Esophagus muscularis mucosa (tissue), 4 donors: ENCODE measurements around the gene MANBA. TPM values are rescaled to one million over a fixed set of nuclear protein-coding genes. Genes with fewer than 3 reads are reported as not detected.
A peak's percentile ranks its signal among the peaks of the same experiment; 100 is the strongest.
"Not testable (repeated sequence)": the region's sequence is repeated elsewhere in the genome, so short reads cannot be mapped to it uniquely, and the experiment has no call there.

ENCODE experiments used
- DNase-seq: peaks from one replicate; pipeline ENCODE4 v3.0.0-alpha.2; 2017; ENCODE audit errors: extremely low spot score
- H3K27ac ChIP-seq, 4 donors: fragments of 200-600 bp; sonication (generic); replicated peaks in 1 of 4; 1 replicate in 3 of 4; 2 replicates in 1 of 4; pipeline ENCODE4 v1.5.1; 2016 to 2019; ENCODE audit warnings: mild to moderate bottlenecking in 1 of 4
- H3K27me3 ChIP-seq, 4 donors: fragments of 200-600 bp; sonication (generic); one replicate each; pipeline versions ENCODE4 v1.5.1 to v1.6.0; 2016 to 2019
- H3K36me3 ChIP-seq, 4 donors: fragments of 200-600 bp; sonication (generic); one replicate each; pipeline ENCODE4 v1.5.1; 2016 to 2019
- H3K4me1 ChIP-seq, 4 donors: fragments of 200-600 bp; sonication (generic); one replicate each; pipeline ENCODE4 v1.5.1; 2016 to 2019
- H3K4me3 ChIP-seq, 4 donors: fragments of 200-600 bp; sonication (generic); 1 replicate in 2 of 4; 2 replicates in 2 of 4; pipeline ENCODE4 v1.5.1; 2016 to 2019; ENCODE audit warnings: mild to moderate bottlenecking in 4 of 4, moderate library complexity in 1 of 4
- H3K9me3 ChIP-seq, 4 donors: fragments of 200-600 bp; sonication (generic); 1 replicate in 3 of 4; 2 replicates in 1 of 4; pipeline ENCODE4 v1.5.1; 2016 to 2019
- EP300 ChIP-seq: sonication (generic); formaldehyde crosslinking; IDR thresholded peaks from one replicate; pipeline ENCODE4 v1.6.1; 2017; ENCODE audit warnings: antibody characterized with exemption
- POLR2A ChIP-seq: fragments of 450-650 bp; IDR thresholded peaks from one replicate; pipeline ENCODE4 v1.6.1; 2017; ENCODE audit warnings: antibody characterized with exemption, moderate library complexity, mild to moderate bottlenecking, low read depth
- POLR2AphosphoS5 ChIP-seq, 2 donors: sonication (generic); formaldehyde crosslinking; IDR thresholded peaks; one replicate each; pipeline ENCODE4 v1.6.1; 2017; ENCODE audit warnings: antibody characterized with exemption in 2 of 2
- WGBS: methylation state at CpG from one replicate; pipeline ENCODE4 v1.1.5; 2018; 5-methylcytosine and 5-hydroxymethylcytosine counted together
- intact Hi-C: fragments of 100-400 bp; cut with DNase I; formaldehyde crosslinking; loops from one replicate; pipeline ENCODE4 v1.15.1; 2023
- total RNA-seq, 4 donors: library from RNA; depleted of rRNA; stranded (reverse); fragments of >200 nt; gene quantifications; one replicate each; pipeline versions ENCODE4 v1.1.0 to v1.2.1, GENCODE V29; 2016
- TF ChIP-seq, protein P1 (sequence below), 3 experiments: fragments of 200-600 bp in 2 of 3; fragments of 450-650 bp in 1 of 3; sonication (generic) in 2 of 3; IDR thresholded peaks; one replicate each; pipeline ENCODE4 v1.5.1; 2017 to 2019; ENCODE audit warnings: antibody characterized with exemption in 3 of 3, mild to moderate bottlenecking in 2 of 3, moderate library complexity in 1 of 3

The MANBA gene
- total RNA-seq, 4 donors from 2014 or later = 22.1 to 24.9 (median 24.5) TPM

DNA sequence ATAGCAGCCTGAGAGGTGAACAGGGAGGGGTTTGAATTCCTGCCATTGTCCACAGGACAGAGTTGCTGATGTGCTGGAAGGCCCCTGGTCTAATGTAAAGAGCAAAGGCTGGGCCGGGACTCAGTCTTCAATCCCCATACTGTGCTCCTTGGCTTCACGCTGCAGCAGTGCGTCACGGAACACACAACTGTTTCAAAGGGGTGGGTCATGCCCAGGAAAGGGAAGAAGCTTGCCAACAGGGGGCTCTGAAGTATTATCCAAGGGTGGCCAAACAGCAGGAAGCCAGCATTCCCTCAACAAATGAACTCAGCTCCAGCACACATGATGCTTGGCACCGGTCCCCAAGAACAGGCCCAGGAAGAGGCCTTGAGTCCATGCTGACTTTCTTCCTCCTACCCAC is 137.1 kb downstream of the MANBA start:
- Histone ChIP-seq H3K4me1 (peaks cover 0 to 10% (median 9%) of the 10 kb centered on the region in 4 donors), H3K4me3 (no peak overlapping the region), H3K9me3 (no peaks in the 10 kb centered on the region), H3K27ac (no peak overlapping the region), H3K36me3 (no peaks in the 10 kb centered on the region), H3K27me3 (no peaks in the 10 kb centered on the region)
- intact Hi-C loops = loop anchor here (5.0 to 10.0 kb wide), 4 partner anchors 201 to 474 kb away; partner anchors contain the start of genes BDH2 and UBE2D3
- DNase-seq = no peak
- WGBS = 71% methylated on average over 5 of the region's 5 CpGs
- TF ChIP-seq, protein P1, sequence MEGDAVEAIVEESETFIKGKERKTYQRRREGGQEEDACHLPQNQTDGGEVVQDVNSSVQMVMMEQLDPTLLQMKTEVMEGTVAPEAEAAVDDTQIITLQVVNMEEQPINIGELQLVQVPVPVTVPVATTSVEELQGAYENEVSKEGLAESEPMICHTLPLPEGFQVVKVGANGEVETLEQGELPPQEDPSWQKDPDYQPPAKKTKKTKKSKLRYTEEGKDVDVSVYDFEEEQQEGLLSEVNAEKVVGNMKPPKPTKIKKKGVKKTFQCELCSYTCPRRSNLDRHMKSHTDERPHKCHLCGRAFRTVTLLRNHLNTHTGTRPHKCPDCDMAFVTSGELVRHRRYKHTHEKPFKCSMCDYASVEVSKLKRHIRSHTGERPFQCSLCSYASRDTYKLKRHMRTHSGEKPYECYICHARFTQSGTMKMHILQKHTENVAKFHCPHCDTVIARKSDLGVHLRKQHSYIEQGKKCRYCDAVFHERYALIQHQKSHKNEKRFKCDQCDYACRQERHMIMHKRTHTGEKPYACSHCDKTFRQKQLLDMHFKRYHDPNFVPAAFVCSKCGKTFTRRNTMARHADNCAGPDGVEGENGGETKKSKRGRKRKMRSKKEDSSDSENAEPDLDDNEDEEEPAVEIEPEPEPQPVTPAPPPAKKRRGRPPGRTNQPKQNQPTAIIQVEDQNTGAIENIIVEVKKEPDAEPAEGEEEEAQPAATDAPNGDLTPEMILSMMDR (IDR thresholded peaks at IDR 0.05) = no peak
- no peak for TF ChIP-seq POLR2AphosphoS5 (IDR thresholded peaks at IDR 0.05)

DNA sequence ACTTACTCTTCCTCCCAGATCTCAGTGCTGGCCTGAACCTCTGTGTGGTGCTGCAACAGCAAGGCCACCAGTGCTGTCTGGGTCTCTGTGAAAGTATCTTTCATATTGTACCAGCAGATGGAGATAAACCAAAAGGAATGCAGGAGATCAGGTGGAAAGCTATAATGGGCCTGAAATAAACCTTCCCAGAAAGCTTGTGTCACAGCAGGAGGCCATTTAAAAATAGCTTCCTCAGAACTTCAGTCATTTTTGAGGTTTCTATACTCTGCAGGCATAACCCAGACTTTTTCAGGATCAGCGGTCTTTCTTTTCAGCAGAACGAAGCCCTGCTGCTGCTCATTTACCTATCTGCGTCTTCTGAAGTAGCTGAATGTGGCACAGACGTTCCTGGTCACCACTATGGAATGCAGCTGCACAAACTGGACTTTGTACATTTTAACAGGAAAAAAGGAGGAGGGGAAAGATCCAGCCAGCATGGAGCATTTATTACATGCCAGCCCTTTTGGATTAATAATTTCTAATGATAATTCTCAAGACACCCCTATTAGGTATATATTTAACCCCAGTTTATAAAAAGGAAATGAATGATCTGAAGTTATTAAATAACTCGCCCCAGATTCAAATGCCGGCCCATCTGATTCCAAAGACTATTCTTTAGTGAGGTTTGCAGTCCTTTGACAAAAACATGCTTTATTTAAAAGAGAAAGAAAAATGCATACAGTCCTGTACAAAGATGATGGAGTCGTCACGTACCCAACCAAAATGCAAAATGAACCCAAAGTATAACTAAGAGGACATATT is 139.9 kb downstream of the MANBA start:
- Histone ChIP-seq H3K27ac (peak overlapping the region in 1 of 4 donors; percentile 36), H3K9me3 (no peaks in the 10 kb centered on the region), H3K4me1 (peaks cover 0 to 13% (median 9%) of the 10 kb centered on the region in 4 donors), H3K27me3 (no peaks in the 10 kb centered on the region), H3K36me3 (peaks cover 3 to 16% (median 10%) of the 10 kb centered on the region in 4 donors), H3K4me3 (no peak overlapping the region)
- DNase-seq = no peak
- intact Hi-C loops = loop anchor here (5.0 to 10.0 kb wide), 4 partner anchors 204 to 476 kb away; partner anchors contain the start of genes BDH2 and UBE2D3
- 68% methylated on average over 8 of the region's 8 CpGs for WGBS
- TF ChIP-seq, protein P1 (IDR thresholded peaks at IDR 0.05) = peak; percentile 59 to 67 (median 60)
- TF ChIP-seq EP300 (no peak), POLR2AphosphoS5 (IDR thresholded peaks at IDR 0.05) (peak in 1 of 2 donors; percentile 49)

DNA sequence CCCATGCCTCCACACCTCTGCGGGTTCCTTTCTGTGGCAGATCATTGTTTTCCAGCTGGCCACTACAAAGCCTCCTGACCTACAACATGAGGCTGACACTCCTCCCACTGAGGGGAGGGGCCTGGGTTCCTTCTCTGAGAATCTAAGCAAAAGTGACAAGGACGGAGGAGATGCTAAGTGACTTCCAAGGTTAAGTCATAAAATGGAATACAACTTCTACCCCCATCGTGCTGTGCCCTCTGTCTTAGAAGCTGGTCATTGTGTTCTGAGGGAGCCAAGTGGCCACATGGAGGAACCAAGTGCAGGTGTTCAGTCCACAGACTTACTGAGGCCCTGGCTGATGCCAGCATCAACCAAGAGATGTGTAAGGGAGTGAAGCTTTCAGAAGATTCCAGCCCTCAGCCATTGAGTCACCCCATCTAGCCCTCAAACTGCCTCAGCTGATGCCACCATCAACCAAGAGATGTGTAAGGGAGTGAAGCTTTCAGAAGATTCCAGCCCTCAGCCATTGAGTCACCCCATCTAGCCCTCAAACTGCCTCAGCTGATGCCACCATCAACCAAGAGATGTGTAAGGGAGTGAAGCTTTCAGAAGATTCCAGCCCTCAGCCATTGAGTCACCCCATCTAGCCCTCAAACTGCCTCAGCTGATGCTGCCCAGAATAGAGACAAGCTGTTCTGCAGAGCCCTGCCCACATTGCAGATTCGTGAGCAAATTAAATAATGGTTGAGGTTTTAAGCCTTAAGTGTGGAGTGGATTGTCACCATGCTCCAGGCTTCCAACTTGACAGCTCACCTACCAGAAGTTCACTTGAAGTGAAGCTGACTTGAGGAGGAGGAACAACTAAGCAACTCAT is 140.8 kb downstream of the MANBA start:
- peaks cover 3 to 22% (median 16%) of the 10 kb centered on the region in 4 donors for H3K36me3 ChIP-seq
- intact Hi-C loops = loop anchor here (5.0 to 10.0 kb wide), 5 partner anchors 165 to 477 kb away; partner anchors contain the start of genes BDH2 and UBE2D3
- 58% methylated on average over 4 of the region's 4 CpGs for WGBS

DNA sequence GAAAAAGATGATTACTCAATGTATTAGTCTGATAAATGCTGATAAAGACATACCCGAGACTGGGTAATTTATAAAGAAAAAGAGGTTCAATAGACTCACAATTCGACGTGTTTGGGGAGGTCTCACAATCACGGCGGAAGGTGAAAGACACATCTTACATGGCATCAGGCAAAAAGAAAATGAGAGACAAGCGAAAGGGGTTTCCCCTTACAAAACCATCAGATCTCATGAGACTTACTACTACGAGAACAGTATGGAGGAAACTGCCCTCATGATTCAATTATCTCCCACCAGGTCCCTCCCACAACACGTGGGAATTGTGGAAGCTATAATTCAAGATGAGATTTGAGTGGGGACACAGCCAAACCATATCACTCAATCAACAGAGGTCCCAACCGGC is 141.7 kb downstream of the MANBA start:
- H3K9me3 ChIP-seq, H3K27ac ChIP-seq, H3K4me3 ChIP-seq, DNase-seq, H3K27me3 ChIP-seq: not testable (repeated sequence)
- 80% methylated on average over 9 of the region's 9 CpGs for WGBS
- peaks cover 0 to 13% (median 9%) of the 10 kb centered on the region in 4 donors for H3K4me1 ChIP-seq
- peaks cover 13 to 32% (median 26%) of the 10 kb centered on the region in 4 donors for H3K36me3 ChIP-seq
- intact Hi-C loops = loop anchor here (10.0 kb wide), 1 partner anchor 164 kb away; no protein-coding TSS in a partner anchor

More for the DNA sequence above, 140.8 kb downstream of the MANBA start:
- not testable (repeated sequence) for H3K4me3 ChIP-seq, H3K27me3 ChIP-seq, H3K9me3 ChIP-seq, DNase-seq
- H3K27ac ChIP-seq = peak overlapping the region in 1 of 4 donors; percentile 36
- peaks cover 0 to 13% (median 9%) of the 10 kb centered on the region in 4 donors for H3K4me1 ChIP-seq

DNA sequence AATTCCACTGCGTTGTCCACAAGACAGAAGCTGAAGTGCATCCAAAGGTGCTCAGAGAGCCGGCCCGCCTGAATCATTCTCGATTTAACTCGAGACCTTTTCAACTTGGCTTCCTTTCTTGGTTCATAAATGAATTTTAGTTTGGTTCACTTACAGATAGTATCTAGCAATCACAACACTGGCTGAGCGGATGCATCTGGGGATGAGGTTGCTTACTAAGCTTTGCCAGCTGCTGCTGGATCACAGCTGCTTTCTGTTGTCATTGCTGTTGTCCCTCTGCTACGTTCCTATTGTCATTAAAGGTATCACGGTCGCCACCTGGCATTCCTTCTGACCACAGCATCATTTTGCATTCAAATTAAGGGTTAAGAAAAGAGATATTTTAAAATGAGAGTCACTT is 144.1 kb downstream of the MANBA start:
- intact Hi-C loops = loop anchor here (10.0 kb wide), 1 partner anchor 162 kb away; no protein-coding TSS in a partner anchor
- 73% methylated on average over 9 of the region's 9 CpGs for WGBS
- H3K36me3 ChIP-seq = peaks cover 32 to 56% (median 50%) of the 10 kb centered on the region in 4 donors

More for the DNA sequence above, 144.1 kb downstream of the MANBA start:
- peaks cover 0 to 13% (median 9%) of the 10 kb centered on the region in 4 donors for H3K4me1 ChIP-seq
- H3K9me3 ChIP-seq = no peaks in the 10 kb centered on the region
- H3K27ac ChIP-seq = no peak overlapping the region
- TF ChIP-seq POLR2A (no peak), POLR2AphosphoS5 (IDR thresholded peaks at IDR 0.05) (no peak), EP300 (no peak)
- TF ChIP-seq, protein P1 (IDR thresholded peaks at IDR 0.05) = no peak
- H3K27me3 ChIP-seq = no peaks in the 10 kb centered on the region
- DNase-seq = no peak
- H3K4me3 ChIP-seq = no peak overlapping the region
